NCI-H1092 treated with DMSO at 0.1 percent for 48 hours (cell line): ENCODE data around the gene RALGPS1.

Experiments used
- DNase-seq: peaks from one replicate; lab custom pipeline; 2025; lab: John Stamatoyannopoulos, UW

RALGPS1 gene

DNA sequence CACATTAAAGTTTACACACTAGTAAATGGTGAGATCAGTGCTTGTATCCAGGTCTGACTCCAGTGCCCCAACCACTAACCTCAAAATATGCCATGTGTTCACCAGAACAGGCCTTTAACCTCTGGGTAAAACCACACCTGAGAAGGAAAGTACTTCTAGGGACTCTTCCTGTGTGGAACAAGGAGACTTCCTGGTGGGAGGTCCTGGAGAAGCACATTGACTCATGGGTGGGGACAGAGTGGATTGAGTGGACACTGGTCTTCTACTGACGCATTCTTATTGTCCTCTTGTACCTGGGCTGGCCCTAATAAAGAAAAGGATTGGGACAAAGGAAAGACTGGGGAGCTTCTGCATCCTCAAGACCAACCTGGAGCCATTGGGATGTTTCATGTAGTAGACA, 164.4 kb downstream of the RALGPS1 start:
- DNase-seq, result no peak

- no peak for DNase-seq
These were observed 165.0 kb downstream of the RALGPS1 start for GRCh38 chr9:127079446-127080140.

GRCh38 chr9:127081250-127082185, 166.9 kb downstream of the RALGPS1 start:
- no peak for DNase-seq

- no peak for DNase-seq
These were observed 168.8 kb downstream of the RALGPS1 start for GRCh38 chr9:127083138-127083980.

DNA sequence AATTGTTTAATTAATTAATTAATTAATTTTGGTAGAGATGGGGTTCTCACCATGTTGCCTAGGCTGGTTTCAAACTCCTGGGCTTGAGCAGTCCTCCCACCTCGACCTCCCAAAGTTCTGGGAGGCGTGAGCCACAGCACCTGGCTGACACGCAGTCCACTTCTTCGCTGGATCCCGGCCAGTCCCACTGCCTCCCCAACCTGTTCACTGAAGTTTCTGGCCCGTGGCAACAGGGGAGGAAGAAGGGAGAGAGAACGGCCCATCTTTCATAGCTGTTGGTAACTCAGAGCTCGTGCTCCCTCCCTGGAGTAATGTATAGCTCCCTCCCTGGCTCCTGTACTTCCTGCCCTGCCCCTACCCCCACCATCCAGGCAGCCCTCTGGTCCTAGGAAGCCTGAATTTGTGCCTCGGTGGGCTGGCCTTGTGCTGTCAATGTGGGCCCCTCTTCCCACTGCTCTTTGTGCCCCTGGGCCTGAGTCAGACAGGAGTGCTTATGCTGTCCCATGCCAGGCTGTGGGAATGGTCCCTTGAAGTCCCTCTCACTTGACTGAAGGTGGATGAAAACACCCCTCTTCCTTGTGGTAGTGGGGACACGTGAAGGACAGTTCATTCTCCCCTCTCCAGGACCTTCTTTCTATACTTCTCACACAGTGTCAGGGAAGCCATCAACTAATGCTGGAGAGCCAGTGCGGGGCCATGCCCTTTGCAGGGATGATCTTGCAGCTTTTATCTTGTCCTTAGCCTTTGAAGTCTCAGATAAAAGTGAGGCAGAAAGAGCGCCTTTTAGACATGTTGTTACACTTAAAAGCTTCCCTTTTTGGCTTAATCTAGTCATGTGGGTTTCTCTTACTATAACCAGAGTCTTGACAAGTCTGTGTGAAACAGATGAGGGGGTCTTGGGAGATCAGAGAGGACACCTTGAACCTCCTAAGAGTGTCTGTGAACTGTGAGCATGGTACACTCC, 169.8 kb downstream of the RALGPS1 start:
- DNase-seq, result no peak

- DNase-seq, result no peak
These were observed 170.6 kb downstream of the RALGPS1 start for GRCh38 chr9:127085186-127085585.

GRCh38 chr9:127086771-127087170, 172.2 kb downstream of the RALGPS1 start:
- DNase-seq, result no peak

GRCh38 chr9:127087411-127087810, 172.8 kb downstream of the RALGPS1 start:
- DNase-seq, result no peak

- DNase-seq, result no peak
These were observed 173.3 kb downstream of the RALGPS1 start for GRCh38 chr9:127087836-127088235.

DNA sequence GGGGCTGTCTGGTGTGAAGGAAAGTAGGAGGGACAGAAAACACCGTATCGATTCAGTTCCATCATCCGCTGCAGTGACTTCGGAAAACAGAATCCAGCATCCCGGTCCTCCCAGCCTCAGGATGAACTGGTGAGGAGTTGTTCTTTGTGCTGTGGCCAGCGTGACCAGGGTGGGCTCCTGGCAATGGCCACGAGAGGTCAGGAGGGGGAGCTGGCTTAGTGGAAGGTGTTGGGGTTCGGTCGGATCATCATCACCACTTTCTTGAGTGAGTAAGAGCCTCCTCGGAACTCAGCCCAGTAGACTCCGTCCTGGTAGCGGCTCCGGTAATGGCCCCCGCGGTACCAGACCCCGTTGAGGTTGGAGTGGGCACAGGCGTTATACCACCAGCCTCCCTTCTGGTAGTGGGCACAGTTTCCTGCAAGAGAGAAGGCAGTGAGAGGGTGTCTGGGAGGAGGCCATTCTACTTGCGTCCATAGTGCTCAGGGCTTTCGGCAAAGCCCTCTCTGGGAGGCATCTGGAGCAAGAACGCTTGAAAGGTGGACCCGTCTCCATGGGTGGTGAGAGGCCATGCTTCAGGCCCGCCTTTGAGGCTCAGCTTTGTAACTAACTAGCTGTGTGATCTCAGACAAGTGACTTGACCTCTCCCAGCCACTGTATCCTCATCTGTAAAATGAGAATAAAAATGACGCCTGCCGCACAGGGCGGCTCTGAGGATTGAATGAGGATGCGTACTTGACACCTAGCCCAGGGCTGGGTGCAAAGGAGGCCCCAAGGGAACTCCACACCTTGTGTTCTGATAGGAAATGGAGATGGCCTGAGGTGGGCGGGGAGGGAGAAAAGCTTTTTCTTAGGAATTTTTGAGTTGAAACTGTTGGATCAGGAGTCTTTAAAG, 174.4 kb downstream of the RALGPS1 start:
- no peak for DNase-seq

DNA sequence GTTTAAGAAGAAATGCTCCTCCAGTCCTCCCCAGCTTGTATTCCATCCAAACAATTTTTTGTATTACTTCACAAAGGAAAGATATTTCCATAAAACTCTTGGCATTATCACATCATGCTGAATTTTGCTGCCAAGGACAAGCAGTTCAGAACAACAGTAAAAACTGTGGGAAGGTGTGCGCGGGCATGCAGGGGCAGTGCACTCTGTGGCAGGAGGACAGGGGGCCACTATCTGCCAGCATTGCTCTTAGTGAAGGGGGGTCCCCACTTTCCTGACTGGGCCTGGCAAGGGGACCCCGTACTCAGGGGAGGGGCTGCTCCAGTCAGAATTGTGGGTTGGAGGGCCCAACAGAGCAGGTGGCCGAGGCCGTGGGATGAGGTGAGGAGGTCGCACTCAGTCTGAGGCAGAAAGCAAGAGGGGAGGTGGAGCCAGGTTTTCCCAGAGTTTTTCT, 175.1 kb downstream of the RALGPS1 start:
- no peak for DNase-seq

- DNase-seq, result no peak
These were observed 175.9 kb downstream of the RALGPS1 start for GRCh38 chr9:127090341-127090985.

DNA sequence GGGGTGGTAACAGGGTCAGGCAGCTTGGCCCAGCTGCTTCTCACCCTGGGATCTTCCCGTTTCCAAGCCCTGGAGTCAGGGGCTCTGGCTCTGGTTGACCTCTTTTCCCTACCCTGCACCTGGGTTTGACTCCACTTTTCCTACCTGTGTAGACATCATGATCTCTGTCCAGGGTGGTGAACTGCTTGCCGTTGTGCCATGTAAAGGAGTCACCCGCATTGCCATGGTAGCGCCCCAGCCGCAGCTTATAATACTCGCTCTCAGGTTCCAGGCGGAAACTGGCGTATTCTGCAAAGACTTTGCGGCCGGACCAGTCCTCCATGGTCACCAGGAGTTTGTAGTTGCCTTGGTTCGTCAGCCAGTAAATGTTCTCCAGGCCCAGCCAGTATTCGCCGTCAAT, 176.9 kb downstream of the RALGPS1 start:
- DNase-seq, result no peak

DNA sequence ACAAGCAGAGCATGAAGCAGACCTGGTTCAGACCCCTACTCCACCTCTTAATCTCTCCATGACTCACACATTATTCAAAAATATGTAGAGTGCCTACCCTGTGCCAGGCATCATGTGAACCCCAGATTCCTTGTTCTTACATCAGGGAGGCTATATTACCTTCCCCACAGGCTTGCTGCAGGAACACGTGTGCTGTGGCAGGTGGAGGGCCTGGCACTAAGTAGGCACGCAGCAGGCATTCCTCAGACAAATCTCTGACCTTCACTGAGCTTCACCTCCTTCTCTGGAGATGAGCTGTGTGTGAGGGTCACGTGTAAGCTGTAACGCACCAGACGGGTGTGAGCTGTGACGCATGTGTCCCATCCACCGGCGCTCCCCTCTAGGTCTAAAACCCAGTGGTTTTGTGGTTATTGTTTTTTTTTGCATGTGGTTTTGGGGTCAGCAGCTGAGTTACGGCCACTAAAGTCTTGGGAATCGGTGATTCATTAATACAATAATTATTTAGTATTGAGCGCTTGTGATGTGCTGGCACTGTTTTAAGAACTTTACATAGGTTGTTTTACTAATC, 177.5 kb downstream of the RALGPS1 start:
- no peak for DNase-seq

DNA sequence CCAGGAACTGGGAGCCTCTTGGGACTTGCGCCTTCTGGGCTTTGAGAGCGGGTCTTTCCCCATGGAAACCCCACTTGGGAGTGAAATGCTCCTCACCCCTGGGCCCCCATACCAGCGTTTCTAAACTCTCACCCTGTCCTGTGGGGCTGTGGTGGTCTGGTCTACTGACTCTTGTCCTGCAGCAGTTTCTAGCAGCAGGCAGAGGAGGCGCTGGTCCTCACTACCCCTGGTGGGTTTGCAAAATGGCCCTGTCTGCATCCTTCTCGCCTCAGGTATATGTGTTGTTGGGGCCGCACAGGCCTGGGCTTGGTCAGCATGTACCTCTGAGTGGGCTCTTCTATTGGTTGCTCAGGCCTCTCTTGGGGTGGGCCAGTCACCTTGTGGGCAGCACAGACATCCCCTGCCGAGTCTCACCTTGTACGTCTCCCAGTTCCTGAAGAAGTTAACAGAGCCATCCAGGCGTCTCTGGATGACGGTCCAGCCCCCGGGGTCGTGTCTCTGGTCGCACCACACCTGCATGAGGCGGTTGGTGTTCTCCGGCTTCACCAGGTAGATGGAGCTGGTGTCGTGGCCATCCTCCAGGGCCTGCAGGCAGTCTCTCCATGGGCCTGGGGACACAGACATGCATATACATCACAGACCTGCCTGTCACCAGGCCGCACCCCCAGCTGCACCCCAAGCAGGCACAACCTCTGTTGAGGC, 178.9 kb downstream of the RALGPS1 start:
- DNase-seq, result no peak

GRCh38 chr9:127095411-127095810, 180.8 kb downstream of the RALGPS1 start:
- no peak for DNase-seq

DNA sequence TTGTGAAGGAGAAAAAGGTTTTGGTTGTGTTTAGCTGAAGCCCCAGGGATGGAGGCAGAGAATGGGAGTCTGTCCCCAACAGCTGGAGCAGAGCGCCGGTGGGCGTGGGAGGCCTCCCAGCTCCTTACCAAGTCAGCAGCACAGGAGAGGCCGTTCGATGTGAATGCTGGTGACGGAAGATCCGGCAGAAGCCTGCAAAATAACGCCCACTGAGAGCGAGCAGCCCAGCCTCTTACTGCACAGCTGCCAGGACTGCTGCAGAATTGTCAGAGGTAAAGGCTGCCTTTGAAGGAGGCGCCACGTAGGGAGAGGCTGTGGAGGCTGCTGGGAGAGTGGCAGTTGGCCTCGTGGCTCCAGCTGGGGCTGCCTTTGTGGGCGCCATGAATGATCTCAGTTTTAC, 181.6 kb downstream of the RALGPS1 start:
- DNase-seq, result no peak

GRCh38 chr9:127097683-127098082, 183.1 kb downstream of the RALGPS1 start:
- no peak for DNase-seq
